ENCODE results near the gene FBXL13.
"Not testable (repeated sequence)": the region's sequence is repeated elsewhere in the genome, so short reads cannot be mapped to it uniquely, and the experiment has no call there.

Gene FBXL13

GRCh38 chr7:102841290-102841689 lies 233.3 kb downstream of the FBXL13 start:
- DNase-seq, result no peak

GRCh38 chr7:102840404-102840803 lies 234.2 kb downstream of the FBXL13 start:
- no peak for DNase-seq

- not testable (repeated sequence) for DNase-seq
Observed at GRCh38 chr7:102838572-102839101, 236.0 kb downstream of the FBXL13 start.

GRCh38 chr7:102837802-102838201 lies 236.8 kb downstream of the FBXL13 start:
- no peak for DNase-seq

GRCh38 chr7:102836977-102837376 lies 237.6 kb downstream of the FBXL13 start:
- DNase-seq, result no peak

GRCh38 chr7:102836191-102836919 lies 238.2 kb downstream of the FBXL13 start:
- no peak for DNase-seq

- DNase-seq, result no peak
Observed at GRCh38 chr7:102834999-102835398, 239.6 kb downstream of the FBXL13 start.

GRCh38 chr7:102834466-102834865 lies 240.1 kb downstream of the FBXL13 start:
- no peak for DNase-seq

- no peak for DNase-seq
Observed at GRCh38 chr7:102833343-102833742, 241.3 kb downstream of the FBXL13 start.

GRCh38 chr7:102832674-102833073 lies 241.9 kb downstream of the FBXL13 start:
- DNase-seq, result no peak

- no peak for DNase-seq
Observed at GRCh38 chr7:102830197-102830596, 244.4 kb downstream of the FBXL13 start.

- DNase-seq, result no peak
Observed at GRCh38 chr7:102829075-102829474, 245.5 kb downstream of the FBXL13 start.

GRCh38 chr7:102828286-102828685 lies 246.3 kb downstream of the FBXL13 start:
- DNase-seq, result no peak

GRCh38 chr7:102823390-102824119 lies 251.0 kb downstream of the FBXL13 start:
- no peak for DNase-seq

GRCh38 chr7:102821994-102822747 lies 252.4 kb downstream of the FBXL13 start:
- DNase-seq, result no peak

GRCh38 chr7:102819151-102819550 lies 255.4 kb downstream of the FBXL13 start:
- DNase-seq, result no peak

- no peak for DNase-seq
Observed at GRCh38 chr7:102817616-102818573, 256.7 kb downstream of the FBXL13 start.

- DNase-seq, result no peak
Observed at GRCh38 chr7:102814025-102814471, 260.5 kb downstream of the FBXL13 start.

- DNase-seq, result no peak
Observed at GRCh38 chr7:102813191-102814024, 261.2 kb downstream of the FBXL13 start.

GRCh38 chr7:102811942-102812678 lies 262.5 kb downstream of the FBXL13 start:
- DNase-seq, result no peak

All from activated CD8-positive, alpha-beta memory T cell treated with anti-CD3 and anti-CD28 coated beads, Interleukin-2, amount 50 U/mL, for 4 hours (primary cell).